ENCODE results near the gene SP1. TPM values are rescaled to one million over a fixed set of nuclear protein-coding genes. Genes with fewer than 3 reads are reported as not detected.

SP1 gene
- total RNA-seq, 1 donor from 2014 or later, result 50.6 TPM

GRCh38 chr12:53462935-53463334 is 83.0 kb downstream of the SP1 start:
- H3K4me1 ChIP-seq (ENCODE audit: insufficient read depth, low read length), result no peaks in the 10 kb centered on the region
- H3K27me3 ChIP-seq (ENCODE audit: insufficient read depth, low read length), result no peaks in the 10 kb centered on the region
- peaks cover 42% of the 10 kb centered on the region for H3K36me3 Mint-ChIP-seq (ENCODE audit: low read depth, unreplicated experiment)
- H4K20me1 ChIP-seq (ENCODE audit: insufficient read depth, low read length), result peaks cover 100% of the 10 kb centered on the region
- H3K27ac ChIP-seq (ENCODE audit: low read depth, low read length), result no peak overlapping the region
- H3K36me3 ChIP-seq (ENCODE audit: insufficient read depth, low read length), result peaks cover 92% of the 10 kb centered on the region
- no peak overlapping the region for H3K9ac ChIP-seq (ENCODE audit: low read length)
- no peak overlapping the region for H3K4me2 ChIP-seq (ENCODE audit: low read length)
- H3K9me3 Mint-ChIP-seq (ENCODE audit: unreplicated experiment), result no peaks in the 10 kb centered on the region
- no peak overlapping the region for H2AFZ ChIP-seq (ENCODE audit: low read depth, low read length)
- H3K79me2 ChIP-seq (ENCODE audit: insufficient read depth, low read length), result peaks cover 100% of the 10 kb centered on the region
- peak overlapping the region; percentile 7 for H3K27ac Mint-ChIP-seq (ENCODE audit: unreplicated experiment)
- H3K27me3 Mint-ChIP-seq (ENCODE audit: low read depth, unreplicated experiment), result no peaks in the 10 kb centered on the region
- FAIRE-seq, result no peak
- peaks cover 55% of the 10 kb centered on the region for H3K4me1 Mint-ChIP-seq (ENCODE audit: low read depth, unreplicated experiment)
- no peak for TF ChIP-seq CTCF (IDR thresholded peaks at IDR 0.05; ENCODE audit: insufficient read depth, low read depth, low read length)
- no peak for TF ChIP-seq EZH2 (IDR thresholded peaks at IDR 0.05; ENCODE audit: insufficient read depth, low read length)
- no peaks in the 10 kb centered on the region for H3K9me3 ChIP-seq (ENCODE audit: insufficient read depth, low read depth, low read length)
- DNase-seq (ENCODE audit: low read depth), result no peak
- H3K4me3 Mint-ChIP-seq (ENCODE audit: unreplicated experiment), result no peak overlapping the region
- no peak overlapping the region for H3K4me3 ChIP-seq (ENCODE audit: insufficient read depth, low read depth, low read length)

GRCh38 chr12:53463802-53464560 is 84.0 kb downstream of the SP1 start:
- no peak for FAIRE-seq

More at GRCh38 chr12:53463802-53464560, 84.0 kb downstream of the SP1 start:
- Histone ChIP-seq H3K4me1 (ENCODE audit: insufficient read depth, low read length) (no peaks in the 10 kb centered on the region), H3K4me3 (ENCODE audit: insufficient read depth, low read depth, low read length) (no peak overlapping the region), H3K36me3 (ENCODE audit: insufficient read depth, low read length) (peaks cover 95% of the 10 kb centered on the region), H2AFZ (ENCODE audit: low read depth, low read length) (no peak overlapping the region), H3K79me2 (ENCODE audit: insufficient read depth, low read length) (peaks cover 98% of the 10 kb centered on the region), H3K27ac (ENCODE audit: low read depth, low read length) (no peak overlapping the region), H3K9ac (ENCODE audit: low read length) (no peak overlapping the region), H3K9me3 (ENCODE audit: insufficient read depth, low read depth, low read length) (no peaks in the 10 kb centered on the region), H3K27me3 (ENCODE audit: insufficient read depth, low read length) (no peaks in the 10 kb centered on the region), H4K20me1 (ENCODE audit: insufficient read depth, low read length) (peaks cover 100% of the 10 kb centered on the region), H3K4me2 (ENCODE audit: low read length) (no peak overlapping the region)
- Mint-ChIP-seq H3K9me3 (ENCODE audit: unreplicated experiment) (no peaks in the 10 kb centered on the region), H3K27me3 (ENCODE audit: low read depth, unreplicated experiment) (no peaks in the 10 kb centered on the region), H3K4me3 (ENCODE audit: unreplicated experiment) (no peak overlapping the region), H3K27ac (ENCODE audit: unreplicated experiment) (peak overlapping the region; percentile 6), H3K36me3 (ENCODE audit: low read depth, unreplicated experiment) (peaks cover 45% of the 10 kb centered on the region), H3K4me1 (ENCODE audit: low read depth, unreplicated experiment) (peaks cover 55% of the 10 kb centered on the region)
- TF ChIP-seq EZH2 (IDR thresholded peaks at IDR 0.05; ENCODE audit: insufficient read depth, low read length), result no peak
- no peak for TF ChIP-seq CTCF (IDR thresholded peaks at IDR 0.05; ENCODE audit: insufficient read depth, low read depth, low read length)
- DNase-seq (ENCODE audit: low read depth), result no peak
